ENCODE results near the gene MORN2. TPM values are rescaled to one million over a fixed set of nuclear protein-coding genes. Genes with fewer than 3 reads are reported as not detected.

MORN2 gene
- total RNA-seq, 4 donors from 2014 or later = 2.5 to 25.6 (median 6.2) TPM

- H3K4me3 ChIP-seq = no peak overlapping the region
- H3K9me3 ChIP-seq = no peaks in the 10 kb centered on the region
- peaks cover 0 to 22% (median 0%) of the 10 kb centered on the region in 3 donors for H3K36me3 ChIP-seq
- H3K27ac ChIP-seq = no peak overlapping the region
- TF ChIP-seq CTCF (IDR thresholded peaks at IDR 0.05) (no peak), POLR2A (IDR thresholded peaks at IDR 0.05) (no peak)
- DNase-seq = no peak
- H3K27me3 ChIP-seq = no peaks in the 10 kb centered on the region
- no peaks in the 10 kb centered on the region for H3K4me1 ChIP-seq
Observed at GRCh38 chr2:38862476-38862875, 13.3 kb upstream of the MORN2 start.

GRCh38 chr2:38863061-38863695 is 12.6 kb upstream of the MORN2 start:
- Histone ChIP-seq H3K27me3 (no peaks in the 10 kb centered on the region), H3K4me1 (no peaks in the 10 kb centered on the region), H3K36me3 (peaks cover 0 to 22% (median 0%) of the 10 kb centered on the region in 3 donors), H3K9me3 (no peaks in the 10 kb centered on the region), H3K4me3 (no peak overlapping the region), H3K27ac (no peak overlapping the region)
- no peak for DNase-seq
- TF ChIP-seq POLR2A (IDR thresholded peaks at IDR 0.05) (no peak), CTCF (IDR thresholded peaks at IDR 0.05) (no peak)

DNA sequence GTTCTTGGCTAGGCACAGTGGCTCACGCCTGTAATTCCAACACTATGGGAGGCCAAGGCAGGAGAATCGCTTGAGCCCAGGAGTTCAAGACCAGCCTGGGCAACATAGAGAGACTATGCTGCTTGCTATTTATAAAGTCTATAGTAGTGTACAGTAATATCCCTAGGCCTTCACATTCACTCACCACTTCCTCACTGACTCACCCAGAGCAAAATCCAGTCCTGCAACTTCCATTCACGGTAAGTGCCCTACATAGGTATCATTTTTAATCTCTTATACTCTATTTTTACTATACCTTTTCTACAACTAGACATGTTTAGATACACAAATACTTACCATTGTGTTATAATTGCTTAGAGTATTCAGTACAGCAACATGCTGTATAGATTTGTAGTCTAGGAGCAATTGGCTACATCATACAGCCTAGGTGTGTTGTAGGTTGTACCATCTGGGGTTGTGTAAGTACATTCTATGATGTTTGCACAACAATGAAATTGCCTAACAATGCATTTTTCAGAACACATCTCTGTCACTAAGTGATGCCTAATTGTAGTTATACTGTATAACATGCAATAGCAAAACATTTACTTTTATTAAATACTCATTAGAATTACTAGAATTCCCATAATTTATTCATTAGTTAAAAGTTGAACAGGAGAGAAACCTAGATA is 8.9 kb upstream of the MORN2 start:
- H3K4me3 ChIP-seq = no peak overlapping the region
- no peaks in the 10 kb centered on the region for H3K9me3 ChIP-seq
- no peaks in the 10 kb centered on the region for H3K4me1 ChIP-seq
- no peak for DNase-seq
- peaks cover 0 to 5% (median 0%) of the 10 kb centered on the region in 3 donors for H3K36me3 ChIP-seq
- TF ChIP-seq POLR2A (IDR thresholded peaks at IDR 0.05) (no peak), CTCF (IDR thresholded peaks at IDR 0.05) (no peak)
- no peaks in the 10 kb centered on the region for H3K27me3 ChIP-seq
- no peak overlapping the region for H3K27ac ChIP-seq

DNA sequence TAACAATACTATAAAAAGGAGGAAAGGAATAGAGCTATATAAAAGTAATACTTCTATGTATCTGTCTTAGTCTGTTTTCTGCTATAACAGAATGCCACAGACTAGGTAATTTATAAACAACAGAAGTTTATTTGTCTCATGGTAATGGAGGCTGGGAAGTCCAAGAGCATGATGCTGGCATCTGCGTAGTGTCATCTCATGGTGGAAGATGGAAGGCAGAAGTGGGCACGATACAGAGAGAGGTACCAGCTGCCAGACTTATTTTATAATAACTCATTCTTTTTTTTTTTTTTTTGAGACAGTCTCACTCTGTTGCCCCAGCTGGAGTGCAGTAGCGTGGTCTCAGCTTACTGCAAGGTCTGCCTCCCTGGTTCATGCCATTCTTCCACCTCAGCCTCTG is 4.3 kb upstream of the MORN2 start:
- H3K27ac ChIP-seq = no peak overlapping the region
- TF ChIP-seq CTCF (IDR thresholded peaks at IDR 0.05) (no peak), POLR2A (IDR thresholded peaks at IDR 0.05) (no peak)
- no peak for DNase-seq
- no peaks in the 10 kb centered on the region for H3K9me3 ChIP-seq
- no peaks in the 10 kb centered on the region for H3K36me3 ChIP-seq
- H3K4me1 ChIP-seq = peaks cover 0 to 4% (median 0%) of the 10 kb centered on the region in 4 donors
- H3K27me3 ChIP-seq = no peaks in the 10 kb centered on the region
- no peak overlapping the region for H3K4me3 ChIP-seq

GRCh38 chr2:38873763-38874162 is 2.0 kb upstream of the MORN2 start:
- H3K27ac ChIP-seq = no peak overlapping the region
- H3K4me3 ChIP-seq = no peak overlapping the region
- peaks cover 0 to 9% (median 0%) of the 10 kb centered on the region in 4 donors for H3K4me1 ChIP-seq
- DNase-seq = no peak
- H3K27me3 ChIP-seq = no peaks in the 10 kb centered on the region
- no peaks in the 10 kb centered on the region for H3K36me3 ChIP-seq
- TF ChIP-seq POLR2A (IDR thresholded peaks at IDR 0.05) (no peak), CTCF (IDR thresholded peaks at IDR 0.05) (no peak)
- no peaks in the 10 kb centered on the region for H3K9me3 ChIP-seq

Data from Peyer's patch (tissue), 4 donors.